ENCODE data around the gene SOHLH2.

GRCh38 chr13:36258831-36259230 is 44.5 kb upstream of the SOHLH2 start:
- TF ChIP-seq CTCF (conservative IDR thresholded peaks at IDR 0.05; ENCODE audit: low read depth, low read length) = no peak
- no peak for TF ChIP-seq EZH2 (IDR thresholded peaks at IDR 0.05; ENCODE audit: low read length, unreplicated experiment)
- TF ChIP-seq EZH2phosphoT487 (IDR thresholded peaks at IDR 0.05; ENCODE audit: borderline replicate concordance, low read length) = no peak
